GM12873 (cell line): ENCODE measurements around the gene CXCL11.

Experiments used
- CTCF ChIP-seq: IDR thresholded peaks from 2 replicates; pipeline ENCODE4 v1.5.1; 2012; ENCODE audit warnings: low read depth, mild to moderate bottlenecking, moderate library complexity, low read length, control low read depth; ENCODE audit not compliant: insufficient read depth; ENCODE audit errors: missing control alignments

Gene CXCL11

GRCh38 chr4:76058302-76058701, 22.4 kb upstream of the CXCL11 start:
- no peak for TF ChIP-seq CTCF

GRCh38 chr4:76055421-76055820, 19.6 kb upstream of the CXCL11 start:
- TF ChIP-seq CTCF, result no peak

- TF ChIP-seq CTCF, result no peak
These were observed 19.1 kb upstream of the CXCL11 start for GRCh38 chr4:76055016-76055415.

GRCh38 chr4:76053730-76054129, 17.9 kb upstream of the CXCL11 start:
- TF ChIP-seq CTCF, result no peak

- TF ChIP-seq CTCF, result no peak
These were observed 985 bp upstream of the CXCL11 start for GRCh38 chr4:76036855-76037254.

GRCh38 chr4:76035141-76035540, 729 bp downstream of the CXCL11 start:
- TF ChIP-seq CTCF, result no peak

- TF ChIP-seq CTCF, result no peak
These were observed 6.6 kb downstream of the CXCL11 start for GRCh38 chr4:76029300-76029699.

GRCh38 chr4:76028350-76028765, 7.5 kb downstream of the CXCL11 start:
- no peak for TF ChIP-seq CTCF
